NCI-H1092 treated with DMSO at 0.1 percent for 48 hours (cell line): Measurements from ENCODE around the gene MAPT.

Experiments used
- DNase-seq: peaks from one replicate; lab custom pipeline; 2025; lab: John Stamatoyannopoulos, UW

Gene MAPT

DNA sequence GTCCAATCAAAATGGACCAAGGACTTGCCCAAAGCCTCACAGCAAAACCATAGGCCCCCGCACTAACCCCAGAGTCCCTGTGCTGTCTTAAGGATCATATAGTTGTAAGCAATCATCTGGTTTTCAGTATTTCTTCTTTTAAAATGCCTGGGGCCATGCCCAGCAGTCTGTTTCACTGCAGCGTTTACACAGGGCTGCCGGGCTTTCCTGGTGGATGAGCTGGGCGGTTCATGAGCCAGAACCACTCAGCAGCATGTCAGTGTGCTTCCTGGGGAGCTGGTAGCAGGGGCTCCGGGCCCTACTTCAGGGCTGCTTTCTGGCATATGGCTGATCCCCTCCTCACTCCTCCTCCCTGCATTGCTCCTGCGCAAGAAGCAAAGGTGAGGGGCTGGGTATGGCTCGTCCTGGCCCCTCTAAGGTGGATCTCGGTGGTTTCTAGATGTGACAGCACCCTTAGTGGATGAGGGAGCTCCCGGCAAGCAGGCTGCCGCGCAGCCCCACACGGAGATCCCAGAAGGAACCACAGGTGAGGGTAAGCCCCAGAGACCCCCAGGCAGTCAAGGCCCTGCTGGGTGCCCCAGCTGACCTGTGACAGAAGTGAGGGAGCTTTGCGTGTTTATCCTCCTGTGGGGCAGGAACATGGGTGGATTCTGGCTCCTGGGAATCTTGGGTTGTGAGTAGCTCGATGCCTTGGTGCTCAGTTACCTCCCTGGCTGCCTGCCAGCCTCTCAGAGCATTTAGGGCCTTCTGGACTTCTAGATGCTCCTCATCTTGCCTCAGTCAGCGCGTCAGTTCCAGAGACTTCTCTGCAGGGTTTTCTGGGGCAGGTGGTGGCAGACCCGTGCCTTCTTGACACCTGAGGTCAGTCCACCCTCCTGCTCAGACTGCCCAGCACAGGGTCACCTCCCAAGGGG lies 79.8 kb downstream of the MAPT start:
- DNase-seq, result no peak

DNA sequence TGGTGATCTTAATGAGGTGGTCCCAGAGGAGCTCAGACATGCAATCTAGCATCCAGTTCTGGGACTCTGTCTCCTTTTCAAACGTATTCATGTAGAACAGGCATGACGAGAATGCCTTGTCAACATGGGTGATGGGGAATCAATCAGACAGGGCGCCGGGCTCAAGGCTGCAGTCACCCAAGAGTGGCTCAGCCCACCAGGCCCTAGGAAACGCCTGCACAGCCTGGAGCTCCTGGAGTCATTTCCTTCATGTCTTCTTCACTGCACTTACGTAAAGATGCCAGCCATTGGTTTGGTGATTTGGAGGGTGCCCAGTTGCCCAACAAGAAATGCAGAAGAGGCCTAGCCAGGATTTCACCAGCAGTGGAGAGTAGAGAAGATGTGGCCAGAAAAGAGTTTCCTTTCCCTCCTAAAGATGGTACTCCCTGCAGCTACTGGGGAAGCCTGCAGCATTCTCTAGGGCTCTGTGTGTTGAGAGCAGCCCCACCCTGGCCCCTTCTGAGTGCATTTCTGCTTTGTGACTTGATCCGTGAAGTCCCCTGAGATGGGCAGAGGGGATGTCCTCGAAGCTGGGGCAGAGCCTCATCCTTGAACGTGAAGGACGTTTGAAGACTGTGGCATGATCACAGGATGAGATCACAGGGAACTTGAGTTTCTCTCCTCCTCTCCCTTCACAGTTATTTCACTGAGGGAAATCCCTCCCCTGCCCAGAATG lies 80.7 kb downstream of the MAPT start:
- no peak for DNase-seq

DNA sequence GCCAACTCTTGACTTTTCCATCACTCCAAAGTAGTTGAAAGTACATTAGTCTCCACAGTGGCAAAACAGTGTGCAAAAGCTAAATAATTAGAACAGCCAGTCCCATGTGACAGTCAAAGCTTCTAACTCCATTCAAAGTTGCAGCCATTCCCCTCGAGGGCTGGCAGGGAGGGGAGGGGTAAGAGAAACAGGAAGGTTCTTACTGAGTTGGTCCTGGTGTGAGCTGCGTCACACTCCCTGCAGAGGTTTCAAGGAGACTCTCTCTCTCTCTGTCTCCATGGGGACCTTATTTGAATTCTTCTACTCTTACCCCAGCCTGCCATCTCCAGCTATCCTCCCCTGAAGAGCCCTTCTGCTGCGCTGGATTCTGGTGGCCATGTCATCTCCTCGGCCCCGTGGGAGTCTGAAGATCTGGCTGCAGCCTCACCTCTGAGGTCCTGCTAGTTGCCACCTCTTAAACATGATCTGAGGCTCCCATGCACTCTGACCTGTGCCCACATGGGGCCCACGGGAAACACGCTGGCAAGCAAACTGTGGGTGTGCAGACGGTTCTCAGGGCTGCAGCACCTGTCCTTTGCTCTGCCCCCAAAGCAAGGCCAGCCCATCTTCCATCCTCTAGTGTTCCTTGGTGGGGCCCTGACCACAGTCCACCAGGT lies 81.4 kb downstream of the MAPT start:
- DNase-seq, result no peak

DNA sequence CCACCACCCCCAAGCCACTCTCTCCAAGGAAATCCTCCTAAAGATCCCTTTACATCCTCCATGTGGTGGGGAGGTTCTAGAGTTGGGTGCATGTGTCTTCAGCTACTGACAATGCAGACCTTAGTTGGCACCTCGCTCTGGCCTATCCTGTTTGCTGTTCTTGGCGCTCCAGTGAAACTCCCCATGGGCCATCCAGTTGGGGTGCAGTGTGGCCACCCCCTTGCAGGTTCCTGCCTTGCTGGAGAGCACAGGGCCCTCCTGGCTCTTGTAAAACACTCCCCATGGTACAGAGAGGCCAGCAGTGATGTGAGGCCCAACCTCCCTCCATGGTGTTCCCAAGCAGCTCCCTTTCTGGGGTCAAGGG lies 82.0 kb downstream of the MAPT start:
- no peak for DNase-seq

DNA sequence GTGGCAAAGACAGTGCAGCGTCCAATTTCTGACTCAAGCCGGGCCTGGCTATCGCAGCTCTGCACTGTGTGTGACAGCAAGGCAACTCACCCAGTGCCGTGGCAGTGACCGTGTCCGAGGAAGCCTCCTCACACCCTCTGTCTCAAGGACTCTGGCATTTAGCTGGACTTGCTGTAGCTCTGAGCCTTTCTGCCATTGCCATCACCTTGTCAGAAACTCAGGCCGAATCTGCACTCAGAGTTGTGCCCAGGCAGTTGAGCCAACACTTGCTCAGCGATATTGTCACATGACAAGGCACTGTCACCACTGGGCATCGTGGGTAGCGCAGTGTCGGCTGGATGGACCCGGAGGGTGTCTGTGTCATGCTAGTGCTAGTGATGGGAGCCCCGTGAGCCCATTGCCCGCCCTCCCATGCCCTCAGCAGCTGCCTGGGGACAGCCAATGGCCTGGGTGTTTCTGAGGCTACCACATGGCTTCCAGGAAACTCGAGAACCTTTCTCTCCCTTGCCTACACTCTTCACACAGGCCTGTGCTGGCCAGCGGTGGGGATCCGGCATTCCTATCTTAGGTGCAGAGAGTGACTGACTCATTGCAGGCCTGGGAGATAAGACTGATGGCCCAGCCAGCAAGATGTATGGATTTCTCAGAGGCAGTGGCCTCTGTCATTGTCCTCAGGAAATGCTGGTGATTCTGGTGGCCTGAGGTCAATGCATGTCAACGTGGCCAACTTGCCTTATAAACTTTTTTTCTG lies 82.6 kb downstream of the MAPT start:
- DNase-seq, result no peak

DNA sequence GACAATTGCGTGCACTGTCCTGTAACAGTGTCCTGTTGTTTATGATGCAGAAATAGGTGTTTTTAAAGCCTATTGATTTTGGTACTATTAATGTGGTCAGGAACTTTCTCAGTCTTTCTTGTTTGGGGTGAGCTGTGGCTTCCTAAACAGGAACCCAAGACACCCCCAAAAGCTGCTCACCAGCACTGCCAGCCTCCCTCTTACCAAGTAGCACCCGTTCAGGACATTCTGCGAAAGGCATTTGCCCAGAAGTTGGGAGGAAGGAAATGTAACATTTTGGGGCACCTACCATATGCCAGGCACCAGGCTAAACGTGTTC lies 83.1 kb downstream of the MAPT start:
- no peak for DNase-seq

DNA sequence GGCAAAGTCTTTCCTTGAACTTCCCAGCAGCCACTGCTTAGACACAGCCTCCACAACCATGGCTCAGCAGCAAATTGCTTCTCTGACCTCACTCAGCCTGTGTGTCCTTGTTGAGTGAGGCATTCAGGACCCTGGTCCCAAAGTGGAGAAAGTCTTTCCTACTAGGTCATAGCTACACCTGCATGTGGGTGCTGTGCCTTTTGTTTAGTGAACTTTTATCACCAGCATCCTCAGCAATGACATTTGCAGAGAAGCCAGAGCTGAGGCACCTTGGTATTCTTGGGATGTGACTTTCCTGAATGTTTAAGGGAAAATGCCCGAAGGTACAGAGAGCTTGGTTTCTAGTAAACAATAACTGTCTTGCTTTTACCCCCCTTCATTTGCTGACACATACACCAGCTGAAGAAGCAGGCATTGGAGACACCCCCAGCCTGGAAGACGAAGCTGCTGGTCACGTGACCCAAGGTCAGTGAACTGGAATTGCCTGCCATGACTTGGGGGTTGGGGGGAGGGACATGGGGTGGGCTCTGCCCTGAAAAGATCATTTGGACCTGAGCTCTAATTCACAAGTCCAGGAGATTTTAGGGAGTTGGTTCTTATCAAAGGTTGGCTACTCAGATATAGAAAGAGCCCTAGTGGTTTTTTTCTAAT lies 83.7 kb downstream of the MAPT start:
- no peak for DNase-seq

DNA sequence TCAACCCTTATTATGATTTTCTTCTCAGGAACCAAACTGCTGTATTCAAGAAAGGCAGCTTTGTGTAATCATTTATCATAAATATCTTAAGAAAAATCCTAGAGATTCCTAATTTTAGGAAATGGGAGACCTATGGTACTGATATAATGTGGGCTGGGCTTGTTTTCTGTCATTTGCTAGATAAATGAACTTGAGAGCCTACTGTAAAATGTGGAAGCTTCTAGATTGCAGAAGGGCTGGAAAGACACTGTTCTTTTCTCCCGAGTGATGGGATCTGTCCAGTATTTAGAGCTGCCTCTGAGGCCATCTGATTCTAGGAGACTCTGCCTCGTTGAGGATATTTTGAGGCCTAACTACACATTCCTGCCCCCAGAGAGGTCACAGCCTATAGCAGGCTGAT lies 84.8 kb downstream of the MAPT start:
- DNase-seq, result no peak

DNA sequence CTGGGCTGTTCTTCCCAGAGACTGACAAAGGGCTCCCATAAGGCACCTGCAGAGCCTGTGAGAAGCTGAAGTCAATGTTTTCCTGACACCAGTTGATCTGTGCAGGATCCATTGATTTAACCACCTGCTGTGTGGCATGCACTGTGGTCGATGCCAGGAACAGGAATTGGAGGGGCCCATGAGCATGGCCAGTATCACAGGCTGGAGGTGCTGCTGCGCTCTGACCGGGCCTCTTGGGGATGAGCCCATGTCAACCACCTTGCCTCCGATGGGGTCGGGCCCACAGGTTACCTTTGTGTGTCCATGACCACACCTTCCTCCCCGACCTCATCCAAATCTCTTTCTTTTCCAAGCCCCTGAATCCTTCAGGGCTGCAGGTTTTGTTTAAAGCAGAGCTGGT lies 86.5 kb downstream of the MAPT start:
- DNase-seq, result no peak

DNA sequence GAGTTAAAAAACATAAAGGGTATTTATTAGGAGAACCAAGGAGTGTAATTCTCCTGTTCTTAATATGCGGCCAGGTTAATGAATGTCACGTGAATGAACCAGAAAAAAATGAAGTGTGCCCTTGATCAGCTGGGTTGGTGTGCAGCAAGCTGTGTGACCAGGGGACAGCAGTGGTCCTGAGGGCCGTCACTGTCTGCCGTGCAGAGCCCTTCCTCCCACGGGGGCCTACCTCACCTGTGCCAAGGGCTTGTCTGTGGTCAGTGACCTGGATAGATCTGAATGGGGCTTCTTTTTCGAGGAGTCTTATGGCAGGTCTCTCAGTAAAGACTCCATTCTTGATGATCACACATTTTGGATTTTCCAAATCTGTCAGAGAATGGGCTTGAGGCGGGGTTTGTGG lies 87.0 kb downstream of the MAPT start:
- DNase-seq, result no peak

DNA sequence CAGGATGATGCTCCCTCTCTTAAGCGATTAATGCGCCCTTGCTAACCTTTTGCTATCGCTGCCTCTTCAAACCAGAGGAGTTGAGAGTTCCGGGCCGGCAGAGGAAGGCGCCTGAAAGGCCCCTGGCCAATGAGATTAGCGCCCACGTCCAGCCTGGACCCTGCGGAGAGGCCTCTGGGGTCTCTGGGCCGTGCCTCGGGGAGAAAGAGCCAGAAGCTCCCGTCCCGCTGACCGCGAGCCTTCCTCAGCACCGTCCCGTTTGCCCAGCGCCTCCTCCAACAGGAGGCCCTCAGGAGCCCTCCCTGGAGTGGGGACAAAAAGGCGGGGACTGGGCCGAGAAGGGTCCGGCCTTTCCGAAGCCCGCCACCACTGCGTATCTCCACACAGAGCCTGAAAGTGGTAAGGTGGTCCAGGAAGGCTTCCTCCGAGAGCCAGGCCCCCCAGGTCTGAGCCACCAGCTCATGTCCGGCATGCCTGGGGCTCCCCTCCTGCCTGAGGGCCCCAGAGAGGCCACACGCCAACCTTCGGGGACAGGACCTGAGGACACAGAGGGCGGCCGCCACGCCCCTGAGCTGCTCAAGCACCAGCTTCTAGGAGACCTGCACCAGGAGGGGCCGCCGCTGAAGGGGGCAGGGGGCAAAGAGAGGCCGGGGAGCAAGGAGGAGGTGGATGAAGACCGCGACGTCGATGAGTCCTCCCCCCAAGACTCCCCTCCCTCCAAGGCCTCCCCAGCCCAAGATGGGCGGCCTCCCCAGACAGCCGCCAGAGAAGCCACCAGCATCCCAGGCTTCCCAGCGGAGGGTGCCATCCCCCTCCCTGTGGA lies 88.6 kb downstream of the MAPT start:
- no peak for DNase-seq

DNA sequence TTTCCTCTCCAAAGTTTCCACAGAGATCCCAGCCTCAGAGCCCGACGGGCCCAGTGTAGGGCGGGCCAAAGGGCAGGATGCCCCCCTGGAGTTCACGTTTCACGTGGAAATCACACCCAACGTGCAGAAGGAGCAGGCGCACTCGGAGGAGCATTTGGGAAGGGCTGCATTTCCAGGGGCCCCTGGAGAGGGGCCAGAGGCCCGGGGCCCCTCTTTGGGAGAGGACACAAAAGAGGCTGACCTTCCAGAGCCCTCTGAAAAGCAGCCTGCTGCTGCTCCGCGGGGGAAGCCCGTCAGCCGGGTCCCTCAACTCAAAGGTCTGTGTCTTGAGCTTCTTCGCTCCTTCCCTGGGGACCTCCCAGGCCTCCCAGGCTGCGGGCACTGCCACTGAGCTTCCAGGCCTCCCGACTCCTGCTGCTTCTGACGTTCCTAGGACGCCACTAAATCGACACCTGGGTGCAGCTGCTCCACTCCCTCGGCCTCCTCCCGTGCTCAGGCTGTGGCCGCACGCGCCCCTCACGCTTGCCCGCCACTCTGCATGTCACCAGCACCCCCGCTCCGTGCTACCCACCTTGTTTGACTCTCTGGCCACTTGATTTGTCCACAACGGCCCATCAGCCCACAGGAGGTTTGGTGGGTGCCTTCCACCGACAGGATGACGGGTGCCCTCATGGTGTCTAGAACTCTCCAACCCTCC lies 89.4 kb downstream of the MAPT start:
- no peak for DNase-seq

DNA sequence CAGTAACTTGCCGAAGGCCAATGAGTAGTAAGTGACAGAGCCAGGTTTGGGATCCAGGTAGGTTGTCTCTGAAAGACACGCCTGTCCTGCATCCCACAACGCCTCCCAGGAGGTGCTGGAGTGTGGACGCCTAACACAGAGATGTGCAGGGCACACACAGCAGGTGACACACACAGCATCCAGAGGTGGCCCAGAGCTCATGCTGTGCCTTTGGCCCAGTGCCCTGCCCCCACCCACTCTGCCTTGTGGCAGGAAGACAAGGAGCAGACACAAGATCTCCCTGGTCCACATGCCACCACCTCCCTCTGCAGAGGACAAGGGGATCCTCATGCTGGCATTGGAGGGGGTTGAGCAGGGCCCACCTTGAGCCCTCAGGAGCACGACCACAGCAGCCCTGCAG lies 90.0 kb downstream of the MAPT start:
- no peak for DNase-seq

DNA sequence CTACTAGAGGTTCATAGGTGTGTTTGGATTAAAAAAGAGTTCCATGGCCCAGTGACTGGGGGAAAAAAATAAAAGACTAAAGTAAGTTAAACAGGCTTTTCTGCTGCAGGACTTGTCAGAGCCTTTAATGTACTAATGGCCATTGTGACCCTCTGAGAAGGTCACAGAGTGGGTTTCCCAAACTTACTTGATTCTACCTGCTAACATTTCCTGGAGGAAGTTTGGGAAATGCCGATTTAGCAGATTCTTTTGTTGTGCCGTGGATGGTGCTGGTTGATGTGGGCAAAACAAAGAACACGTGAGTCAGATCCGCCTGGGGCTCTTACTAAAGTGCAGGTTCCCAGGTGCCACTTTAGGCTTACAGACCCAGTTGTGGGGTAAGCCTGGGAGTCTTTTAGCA lies 91.1 kb downstream of the MAPT start:
- no peak for DNase-seq

DNA sequence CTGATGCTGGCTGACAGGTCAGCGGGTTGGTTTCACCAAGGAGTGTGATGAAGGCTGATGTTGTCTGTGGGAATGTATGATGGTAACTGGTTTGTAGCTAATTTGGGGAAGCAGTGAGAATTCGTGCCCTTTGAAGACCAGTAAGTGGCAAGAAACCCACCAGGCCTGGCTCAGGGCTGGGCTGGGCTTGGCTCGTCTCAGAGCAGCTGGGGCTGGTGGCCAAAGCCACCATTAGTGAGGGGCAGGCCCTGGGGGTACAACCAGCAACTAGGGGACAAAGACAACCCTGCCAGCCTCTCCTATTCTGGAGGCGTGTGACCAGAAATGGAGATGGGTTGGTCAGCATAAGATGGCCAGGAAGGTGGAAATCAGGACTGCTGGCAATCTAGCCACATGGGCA lies 91.7 kb downstream of the MAPT start:
- DNase-seq, result no peak

DNA sequence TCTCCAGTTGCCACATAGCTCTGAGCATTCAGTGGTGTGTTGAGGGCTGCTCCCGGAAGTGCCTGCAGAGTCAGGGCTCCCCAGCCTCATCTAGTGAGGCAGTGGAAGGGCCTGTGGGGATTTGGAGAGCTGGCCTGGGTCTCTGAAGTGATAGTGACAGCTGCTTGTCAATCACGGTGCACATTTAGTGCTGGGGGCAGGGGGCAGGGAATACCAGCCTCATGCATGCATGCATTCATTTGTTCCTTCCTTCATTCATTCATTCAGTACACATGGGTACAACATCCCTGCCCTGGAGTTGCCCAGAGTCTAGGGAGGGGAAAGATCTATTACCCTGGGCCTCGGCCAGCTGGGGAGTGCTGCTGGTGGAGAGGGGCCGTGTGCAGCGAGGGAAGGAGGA lies 93.4 kb downstream of the MAPT start:
- DNase-seq, result no peak

DNA sequence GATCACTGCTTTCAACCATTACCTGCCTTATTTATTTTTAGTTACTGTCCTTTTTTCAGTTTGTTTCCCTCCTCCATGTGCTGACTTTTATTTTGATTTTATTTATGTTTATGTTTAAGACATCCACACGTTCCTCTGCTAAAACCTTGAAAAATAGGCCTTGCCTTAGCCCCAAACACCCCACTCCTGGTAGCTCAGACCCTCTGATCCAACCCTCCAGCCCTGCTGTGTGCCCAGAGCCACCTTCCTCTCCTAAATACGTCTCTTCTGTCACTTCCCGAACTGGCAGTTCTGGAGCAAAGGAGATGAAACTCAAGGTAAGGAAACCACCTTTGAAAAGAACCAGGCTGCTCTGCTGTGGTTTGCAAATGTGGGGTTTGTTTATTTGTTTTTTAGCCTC lies 95.4 kb downstream of the MAPT start:
- no peak for DNase-seq

DNA sequence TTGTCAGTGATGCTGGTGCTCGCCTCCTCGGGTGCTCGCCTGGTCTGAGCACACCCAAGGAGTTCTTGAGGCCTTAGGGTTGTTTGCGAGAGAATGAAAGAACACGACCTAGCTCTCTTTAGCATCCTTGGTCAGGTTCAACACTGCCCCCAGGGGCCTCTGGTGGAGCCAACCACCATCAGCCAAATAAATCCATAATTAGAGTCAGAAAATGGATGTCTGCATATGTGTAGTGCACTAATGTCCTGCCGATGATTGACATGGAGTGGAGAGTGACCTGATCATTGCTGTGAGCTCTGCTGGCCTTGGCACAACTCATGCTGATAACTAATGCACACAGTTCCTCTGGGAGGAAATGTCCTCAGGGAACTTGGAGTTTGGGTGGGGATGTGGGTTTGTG lies 96.5 kb downstream of the MAPT start:
- DNase-seq, result no peak

DNA sequence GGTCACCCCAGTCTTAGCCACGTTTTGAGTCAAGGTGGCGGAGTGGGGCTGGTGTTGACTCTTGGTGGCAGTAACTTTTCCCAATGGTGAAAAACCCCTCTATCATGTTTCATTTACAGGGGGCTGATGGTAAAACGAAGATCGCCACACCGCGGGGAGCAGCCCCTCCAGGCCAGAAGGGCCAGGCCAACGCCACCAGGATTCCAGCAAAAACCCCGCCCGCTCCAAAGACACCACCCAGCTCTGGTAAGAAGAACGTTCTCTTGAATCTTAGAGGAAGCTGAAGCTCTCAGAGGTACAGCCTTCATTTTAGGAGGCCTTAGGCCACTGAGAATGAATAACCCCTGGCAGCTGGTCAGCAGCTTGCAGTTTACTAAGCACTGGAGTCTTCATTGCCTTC lies 97.0 kb downstream of the MAPT start:
- DNase-seq, result no peak

DNA sequence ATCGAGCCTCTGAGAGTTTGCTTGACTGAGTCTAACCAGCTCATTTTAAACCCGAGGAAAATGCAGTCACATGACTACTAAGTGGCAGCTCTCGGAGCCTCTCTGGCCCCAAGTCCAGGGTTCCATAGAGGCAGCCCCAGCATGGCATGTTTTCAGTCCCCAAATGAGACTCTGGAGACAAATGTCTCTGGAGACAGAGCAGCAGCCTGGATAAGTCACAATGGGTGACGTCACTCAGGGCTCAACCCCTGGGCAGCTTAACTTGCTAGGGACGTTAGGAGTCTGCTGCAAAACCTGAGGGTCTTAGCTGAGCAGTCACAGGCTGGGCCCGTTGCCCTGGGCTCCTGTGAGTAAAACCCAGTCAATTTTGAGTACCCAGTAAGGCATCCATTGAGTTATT lies 97.8 kb downstream of the MAPT start:
- no peak for DNase-seq

DNA sequence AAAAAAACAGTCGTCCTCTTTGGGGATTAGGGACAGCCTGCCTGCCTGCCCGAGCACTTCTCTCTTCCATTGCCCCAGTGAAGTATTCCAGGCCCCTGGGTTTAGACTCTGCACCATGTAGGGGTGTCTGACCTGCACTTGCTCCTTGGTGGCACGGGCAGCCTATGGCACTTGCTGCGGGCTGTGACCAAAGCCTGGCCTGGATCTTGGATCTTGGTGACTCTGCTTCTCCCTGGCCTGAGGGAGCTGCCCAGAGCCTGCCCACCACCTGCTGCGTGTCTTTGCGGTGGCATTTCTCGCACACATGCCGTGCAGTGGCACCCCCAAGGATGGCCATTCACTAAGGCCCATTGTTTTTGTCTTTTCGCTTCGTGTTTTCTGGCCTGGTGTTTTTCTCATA lies 98.5 kb downstream of the MAPT start:
- no peak for DNase-seq
